ENCODE measurements around the gene CTNNA3. TPM values are rescaled to one million over a fixed set of nuclear protein-coding genes. Genes with fewer than 3 reads are reported as not detected.

The CTNNA3 gene
- total RNA-seq, 2 donors from 2014 or later: 1.6 TPM; not detected in 1

DNA sequence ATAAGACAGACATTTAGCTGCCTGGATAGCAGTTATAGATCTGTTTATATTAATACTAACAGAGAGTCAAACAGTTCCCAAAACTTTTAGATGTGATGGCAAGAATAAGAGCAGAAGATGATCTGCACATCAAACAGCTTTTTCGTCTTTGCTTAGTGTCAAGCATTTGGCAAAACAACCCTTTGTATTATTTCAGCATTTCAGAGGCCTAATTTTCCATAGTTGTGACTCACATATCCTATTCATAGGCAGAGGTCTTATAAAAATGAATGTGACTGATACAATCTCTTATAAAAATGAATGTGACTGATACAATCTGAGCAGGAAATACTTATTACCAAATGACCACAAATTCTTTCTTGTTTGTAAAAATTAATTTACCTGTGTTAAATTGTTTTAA, 699.0 kb downstream of the CTNNA3 start:
- Mint-ChIP-seq H3K27ac (no peak overlapping the region), H3K4me3 (no peak overlapping the region), H3K27me3 (peaks cover 7% of the 10 kb centered on the region), H3K4me1 (no peaks in the 10 kb centered on the region), H3K36me3 (ENCODE audit: low read depth) (no peaks in the 10 kb centered on the region)
- no peaks in the 10 kb centered on the region for H3K9me3 ChIP-seq (ENCODE audit: control insufficient read depth, low read length, poor library complexity, severe bottlenecking)
- ATAC-seq (no peak), DNase-seq (no peak)

DNA sequence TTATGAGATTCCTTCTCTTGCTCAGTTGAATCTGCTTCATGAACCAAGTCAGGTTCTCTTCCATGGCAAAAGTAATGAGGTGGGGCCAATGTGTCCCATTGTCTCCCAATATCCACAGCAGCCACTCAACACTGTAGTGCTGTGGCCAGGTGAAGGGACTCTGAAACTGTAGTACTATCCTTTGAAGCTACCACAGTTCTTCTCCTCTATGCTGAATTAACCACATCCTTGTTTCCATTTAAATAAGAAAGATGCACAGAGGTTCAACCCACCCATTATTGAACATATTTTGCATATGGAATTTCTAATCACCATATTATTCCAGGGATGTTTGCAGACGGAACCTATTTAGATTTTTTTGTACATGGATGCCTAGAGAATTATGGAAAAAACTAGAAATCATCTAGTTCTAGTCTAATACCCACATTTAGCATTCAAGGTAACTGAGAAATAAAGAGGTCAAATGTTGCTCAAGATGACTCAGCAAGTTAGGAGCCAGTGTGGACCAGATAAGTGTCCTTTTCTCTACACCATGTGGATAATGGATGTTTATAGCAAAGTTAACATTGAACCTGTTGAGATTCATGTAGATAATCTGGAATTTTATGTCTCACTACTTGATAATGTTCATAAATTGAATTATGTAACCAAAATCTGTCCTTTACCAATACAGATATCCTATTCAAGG, 705.7 kb downstream of the CTNNA3 start:
- no peak for ATAC-seq

DNA sequence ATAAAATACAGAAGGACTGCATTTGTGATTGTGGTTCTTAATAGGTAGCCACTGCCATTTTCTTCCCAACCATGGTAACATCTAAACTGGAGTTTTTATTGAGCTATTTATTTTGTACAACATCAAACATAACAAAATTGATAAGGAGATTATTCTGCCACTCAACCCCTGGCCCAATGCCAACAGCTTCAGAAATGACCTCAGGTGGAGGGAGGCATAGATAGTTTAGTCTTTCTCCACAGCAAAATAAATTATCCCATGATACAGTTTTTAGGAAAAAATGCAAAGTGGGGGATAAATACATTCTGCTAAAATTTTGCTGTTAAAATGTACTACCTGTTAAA, 712.5 kb downstream of the CTNNA3 start:
- Mint-ChIP-seq H3K27ac (no peak overlapping the region), H3K4me1 (no peaks in the 10 kb centered on the region), H3K4me3 (no peak overlapping the region), H3K27me3 (no peaks in the 10 kb centered on the region), H3K36me3 (ENCODE audit: low read depth) (no peaks in the 10 kb centered on the region)
- DNase-seq (no peak), ATAC-seq (no peak)
- H3K9me3 ChIP-seq (ENCODE audit: control insufficient read depth, low read length, poor library complexity, severe bottlenecking): no peaks in the 10 kb centered on the region

More for the DNA sequence above, 705.7 kb downstream of the CTNNA3 start:
- Mint-ChIP-seq H3K27ac (no peak overlapping the region), H3K27me3 (peaks cover 7% of the 10 kb centered on the region), H3K36me3 (ENCODE audit: low read depth) (no peaks in the 10 kb centered on the region), H3K4me3 (no peak overlapping the region), H3K4me1 (no peaks in the 10 kb centered on the region)
- H3K9me3 ChIP-seq (ENCODE audit: control insufficient read depth, low read length, poor library complexity, severe bottlenecking): no peaks in the 10 kb centered on the region
- no peak for DNase-seq

DNA sequence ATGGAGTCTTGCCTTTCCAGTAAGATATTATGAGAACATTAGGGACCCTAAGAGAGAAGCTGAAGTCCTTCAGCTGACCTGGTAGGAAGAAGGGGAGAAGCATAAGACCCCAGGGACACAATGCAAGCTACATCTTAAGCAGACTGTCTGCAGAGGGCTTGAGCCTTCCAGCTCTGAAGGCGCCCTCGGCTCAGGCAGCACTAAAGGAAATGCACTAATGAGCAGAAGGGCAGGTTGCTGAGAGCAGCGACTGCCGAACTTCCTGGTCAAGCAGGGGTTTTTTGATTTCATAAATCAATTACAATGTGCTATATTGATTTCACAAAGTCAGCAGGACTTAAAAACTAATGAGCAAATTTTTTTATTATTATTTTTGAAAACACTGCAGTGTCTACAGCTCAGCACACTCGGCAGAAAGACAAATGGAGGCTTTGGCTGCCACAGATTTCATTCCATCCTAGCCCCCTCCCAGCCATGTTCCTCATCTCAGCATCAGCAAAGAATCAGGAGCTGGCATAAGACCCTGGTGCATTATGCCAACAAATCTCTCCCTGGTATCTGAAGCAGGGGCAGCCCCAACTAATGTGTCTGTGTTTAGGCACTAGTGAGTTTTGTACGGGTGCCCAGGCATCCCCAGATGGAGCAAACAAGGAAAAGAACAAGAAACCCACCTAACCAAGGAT, 713.1 kb downstream of the CTNNA3 start:
- Mint-ChIP-seq H3K27me3 (no peaks in the 10 kb centered on the region), H3K4me3 (no peak overlapping the region), H3K27ac (no peak overlapping the region), H3K4me1 (no peaks in the 10 kb centered on the region), H3K36me3 (ENCODE audit: low read depth) (no peaks in the 10 kb centered on the region)
- no peak for ATAC-seq
- DNase-seq: no peak
- H3K9me3 ChIP-seq (ENCODE audit: control insufficient read depth, low read length, poor library complexity, severe bottlenecking): no peaks in the 10 kb centered on the region

DNA sequence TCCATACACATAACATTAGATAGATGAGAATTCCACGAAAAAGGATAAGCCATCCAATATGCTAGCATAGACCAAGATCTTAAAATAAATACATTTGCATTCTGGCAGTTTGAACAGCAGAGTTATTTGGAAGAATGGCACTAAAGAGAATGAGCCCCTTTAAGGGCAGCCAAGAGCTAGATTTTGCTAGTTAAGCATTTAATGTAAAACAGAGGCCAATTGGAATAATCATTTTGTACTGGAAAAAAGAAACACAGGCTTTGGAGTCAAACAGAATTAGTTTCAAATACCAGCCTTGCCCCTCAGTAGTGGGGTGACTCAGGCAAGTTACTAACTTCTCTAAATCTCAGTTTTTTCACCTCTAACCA, 714.0 kb downstream of the CTNNA3 start:
- no peaks in the 10 kb centered on the region for H3K4me1 Mint-ChIP-seq
- H3K4me3 Mint-ChIP-seq: no peak overlapping the region
- H3K27me3 Mint-ChIP-seq: no peaks in the 10 kb centered on the region
- no peaks in the 10 kb centered on the region for H3K9me3 ChIP-seq (ENCODE audit: control insufficient read depth, low read length, poor library complexity, severe bottlenecking)
- DNase-seq: no peak
- H3K27ac Mint-ChIP-seq: no peak overlapping the region
- ATAC-seq: no peak
- no peaks in the 10 kb centered on the region for H3K36me3 Mint-ChIP-seq (ENCODE audit: low read depth)

DNA sequence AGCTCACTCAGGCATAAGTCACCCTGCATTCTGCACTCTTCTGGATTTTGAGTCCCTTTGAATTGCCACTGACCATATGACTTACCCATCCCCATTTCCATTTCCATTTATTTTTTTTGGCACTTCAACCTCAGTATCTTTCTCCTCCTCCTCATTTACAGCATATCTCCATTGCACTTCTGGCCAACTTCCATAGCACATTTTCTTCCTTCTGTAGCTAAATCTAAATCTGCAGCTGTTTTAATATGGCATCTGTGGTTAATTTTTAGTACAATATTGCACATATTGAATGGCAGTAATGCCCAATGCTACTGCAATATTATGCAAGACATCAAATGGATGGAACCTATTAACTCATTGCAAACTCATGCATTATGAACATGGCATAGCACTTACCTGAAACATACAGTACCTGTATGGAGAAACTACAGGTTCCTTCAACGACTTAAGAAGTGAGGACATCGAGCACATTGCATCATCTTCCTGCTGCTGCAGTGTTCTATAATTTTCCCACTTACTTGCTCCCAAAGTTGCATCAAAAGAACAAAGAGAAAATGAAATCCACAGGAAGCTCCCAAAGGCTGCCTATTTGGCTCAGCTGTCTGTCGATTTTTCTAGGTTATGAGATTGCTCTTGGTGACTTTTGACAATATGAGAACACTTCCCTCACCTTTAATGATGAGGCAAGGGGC, 714.5 kb downstream of the CTNNA3 start:
- no peak overlapping the region for H3K27ac Mint-ChIP-seq
- ATAC-seq (no peak), DNase-seq (no peak)
- H3K9me3 ChIP-seq (ENCODE audit: control insufficient read depth, low read length, poor library complexity, severe bottlenecking): no peaks in the 10 kb centered on the region
- H3K27me3 Mint-ChIP-seq: no peaks in the 10 kb centered on the region
- no peaks in the 10 kb centered on the region for H3K4me1 Mint-ChIP-seq
- H3K4me3 Mint-ChIP-seq: no peak overlapping the region
- no peaks in the 10 kb centered on the region for H3K36me3 Mint-ChIP-seq (ENCODE audit: low read depth)

DNA sequence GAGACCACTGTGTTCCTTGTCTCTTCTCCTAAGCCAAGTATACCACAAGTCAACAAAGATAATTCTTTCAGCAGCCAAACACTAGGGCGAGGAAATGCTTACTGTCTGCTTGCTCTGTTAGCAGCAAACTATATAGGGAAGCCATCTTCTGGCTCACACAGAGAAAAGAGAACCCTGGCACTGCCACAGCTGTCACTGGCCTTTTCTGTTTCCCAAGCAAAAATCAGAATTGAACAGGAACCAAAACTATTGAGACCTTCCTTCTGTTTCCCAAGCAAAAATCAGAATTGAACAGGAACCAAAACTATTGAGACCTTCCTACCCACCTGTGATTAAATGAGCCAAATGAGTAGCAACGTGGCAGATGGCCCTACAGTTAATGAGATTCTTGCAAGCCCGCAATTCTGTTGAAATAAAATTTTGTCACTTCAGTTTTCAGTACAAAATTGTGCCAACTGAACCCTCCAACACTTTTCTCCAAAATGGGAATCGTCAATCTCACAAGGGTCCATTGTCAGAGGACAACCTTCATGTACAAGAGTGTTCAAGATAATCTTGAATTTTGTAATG, 715.7 kb downstream of the CTNNA3 start:
- Mint-ChIP-seq H3K4me3 (no peak overlapping the region), H3K4me1 (no peaks in the 10 kb centered on the region), H3K27me3 (no peaks in the 10 kb centered on the region), H3K27ac (no peak overlapping the region), H3K36me3 (ENCODE audit: low read depth) (no peaks in the 10 kb centered on the region)
- DNase-seq (no peak), ATAC-seq (no peak)
- no peaks in the 10 kb centered on the region for H3K9me3 ChIP-seq (ENCODE audit: control insufficient read depth, low read length, poor library complexity, severe bottlenecking)

DNA sequence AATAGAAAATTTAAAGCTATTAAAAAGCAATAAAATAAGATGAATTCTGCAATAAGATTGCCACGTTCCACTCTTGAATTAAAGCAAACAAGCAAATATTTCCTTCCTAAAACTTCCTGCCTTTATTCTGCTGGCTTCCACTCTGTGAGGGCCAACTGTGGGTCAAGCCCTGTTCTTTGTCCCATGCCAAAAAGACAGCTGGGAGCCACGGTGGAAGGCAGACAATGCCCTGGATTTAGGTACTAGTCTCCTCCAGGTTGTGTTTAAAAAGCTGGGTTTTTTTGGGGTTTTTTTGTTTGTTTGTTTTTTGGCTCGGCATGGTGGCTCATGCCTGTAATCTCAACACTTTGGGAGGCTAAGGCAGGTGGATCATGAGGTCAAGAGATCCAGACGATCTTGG, 731.0 kb downstream of the CTNNA3 start:
- DNase-seq (no peak), ATAC-seq (no peak)
- H3K9me3 ChIP-seq (ENCODE audit: control insufficient read depth, low read length, poor library complexity, severe bottlenecking): no peaks in the 10 kb centered on the region
- H3K27ac Mint-ChIP-seq: no peak overlapping the region
- H3K4me3 Mint-ChIP-seq: no peak overlapping the region
- no peaks in the 10 kb centered on the region for H3K36me3 Mint-ChIP-seq (ENCODE audit: low read depth)
- H3K27me3 Mint-ChIP-seq: peaks cover 9% of the 10 kb centered on the region
- no peaks in the 10 kb centered on the region for H3K4me1 Mint-ChIP-seq

DNA sequence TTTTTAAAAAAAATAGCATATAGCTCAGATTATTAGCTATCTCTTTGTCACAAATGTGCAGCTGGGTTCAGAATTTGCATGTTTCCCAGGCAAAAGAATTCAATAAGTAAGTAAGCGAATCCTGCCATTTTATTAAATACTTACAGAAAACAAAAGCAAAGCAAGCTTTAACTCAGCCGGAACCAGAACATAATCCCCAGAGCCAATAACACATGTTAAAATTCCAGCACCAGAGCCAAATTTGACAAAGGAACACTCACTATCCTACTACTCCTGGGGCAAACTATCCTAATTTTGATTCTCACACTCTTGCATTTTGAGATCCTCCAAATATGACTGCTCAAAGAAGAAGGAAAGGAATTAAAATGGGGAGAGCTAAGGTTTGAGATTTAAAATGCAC, 737.5 kb downstream of the CTNNA3 start:
- H3K27me3 Mint-ChIP-seq: peaks cover 7% of the 10 kb centered on the region
- DNase-seq (no peak), ATAC-seq (no peak)
- H3K36me3 Mint-ChIP-seq (ENCODE audit: low read depth): no peaks in the 10 kb centered on the region
- no peak overlapping the region for H3K4me3 Mint-ChIP-seq
- H3K9me3 ChIP-seq (ENCODE audit: control insufficient read depth, low read length, poor library complexity, severe bottlenecking): no peaks in the 10 kb centered on the region
- no peak overlapping the region for H3K27ac Mint-ChIP-seq
- no peaks in the 10 kb centered on the region for H3K4me1 Mint-ChIP-seq

DNA sequence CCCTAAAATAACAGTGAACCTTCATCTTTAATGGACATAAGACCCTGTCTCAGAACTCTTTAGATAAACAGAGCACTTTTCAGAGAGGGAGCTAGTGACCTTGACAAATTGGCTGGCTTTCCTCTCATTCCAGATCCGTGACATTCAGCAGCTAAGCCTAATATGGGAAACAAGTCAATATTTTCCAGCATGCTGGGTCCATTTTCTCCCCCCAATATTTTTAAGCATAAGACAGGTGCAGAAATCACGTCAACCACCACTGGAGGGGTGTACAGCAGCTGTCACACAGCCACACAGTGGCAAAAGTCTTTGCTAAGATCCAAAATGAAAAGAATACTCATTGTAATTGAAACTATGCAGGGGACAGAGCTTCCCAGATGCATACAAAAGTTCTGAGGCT, 744.1 kb downstream of the CTNNA3 start:
- H3K27ac Mint-ChIP-seq: no peak overlapping the region
- DNase-seq (no peak), ATAC-seq (no peak)
- no peaks in the 10 kb centered on the region for H3K36me3 Mint-ChIP-seq (ENCODE audit: low read depth)
- peaks cover 14% of the 10 kb centered on the region for H3K27me3 Mint-ChIP-seq
- no peaks in the 10 kb centered on the region for H3K9me3 ChIP-seq (ENCODE audit: control insufficient read depth, low read length, poor library complexity, severe bottlenecking)
- H3K4me1 Mint-ChIP-seq: no peaks in the 10 kb centered on the region
- no peak overlapping the region for H3K4me3 Mint-ChIP-seq

DNA sequence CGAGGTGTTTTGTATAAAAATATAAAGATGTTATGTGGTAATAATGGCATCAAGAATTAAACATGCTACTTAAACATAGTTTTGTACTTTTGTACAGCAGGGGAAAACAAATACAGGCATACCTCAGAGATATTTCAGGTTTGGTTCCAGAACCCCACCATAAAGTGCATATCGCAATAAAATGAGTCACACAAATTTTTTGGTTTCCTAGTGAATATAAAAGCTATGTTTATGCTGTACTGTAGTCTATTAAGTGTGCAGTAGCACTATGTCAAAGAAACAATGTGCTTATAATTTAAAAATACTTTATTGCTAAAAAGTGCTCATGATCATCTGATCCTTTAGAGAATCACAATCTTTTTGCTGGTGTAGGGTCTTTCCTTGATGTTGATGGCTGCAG, 752.4 kb downstream of the CTNNA3 start:
- H3K27me3 Mint-ChIP-seq: peaks cover 8% of the 10 kb centered on the region
- H3K27ac Mint-ChIP-seq: no peak overlapping the region
- H3K36me3 Mint-ChIP-seq (ENCODE audit: low read depth): no peaks in the 10 kb centered on the region
- no peaks in the 10 kb centered on the region for H3K9me3 ChIP-seq (ENCODE audit: control insufficient read depth, low read length, poor library complexity, severe bottlenecking)
- DNase-seq (no peak), ATAC-seq (no peak)
- no peak overlapping the region for H3K4me3 Mint-ChIP-seq
- H3K4me1 Mint-ChIP-seq: no peaks in the 10 kb centered on the region

DNA sequence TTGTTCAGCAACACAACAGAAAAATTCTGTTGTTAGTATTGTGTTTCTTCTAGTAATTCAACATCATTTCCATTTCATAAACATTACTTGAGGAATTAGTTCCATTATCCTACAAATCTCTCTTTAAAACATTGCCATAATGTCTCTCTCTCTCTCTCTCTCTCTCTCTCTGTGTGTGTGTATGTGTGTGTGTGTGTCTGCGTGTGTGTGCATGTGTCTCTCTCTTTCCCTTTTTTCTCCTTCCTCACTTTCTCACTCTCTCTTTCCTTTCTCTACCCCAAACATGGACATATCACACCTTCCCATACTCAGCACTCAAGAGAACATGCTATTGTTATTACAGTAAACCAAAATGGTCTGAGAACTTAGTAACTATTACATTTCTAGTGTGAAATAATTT, 753.6 kb downstream of the CTNNA3 start:
- ATAC-seq (no peak), DNase-seq (no peak)
- Mint-ChIP-seq H3K27ac (no peak overlapping the region), H3K27me3 (peaks cover 4% of the 10 kb centered on the region), H3K4me1 (no peaks in the 10 kb centered on the region), H3K36me3 (ENCODE audit: low read depth) (no peaks in the 10 kb centered on the region), H3K4me3 (no peak overlapping the region)
- no peaks in the 10 kb centered on the region for H3K9me3 ChIP-seq (ENCODE audit: control insufficient read depth, low read length, poor library complexity, severe bottlenecking)

DNA sequence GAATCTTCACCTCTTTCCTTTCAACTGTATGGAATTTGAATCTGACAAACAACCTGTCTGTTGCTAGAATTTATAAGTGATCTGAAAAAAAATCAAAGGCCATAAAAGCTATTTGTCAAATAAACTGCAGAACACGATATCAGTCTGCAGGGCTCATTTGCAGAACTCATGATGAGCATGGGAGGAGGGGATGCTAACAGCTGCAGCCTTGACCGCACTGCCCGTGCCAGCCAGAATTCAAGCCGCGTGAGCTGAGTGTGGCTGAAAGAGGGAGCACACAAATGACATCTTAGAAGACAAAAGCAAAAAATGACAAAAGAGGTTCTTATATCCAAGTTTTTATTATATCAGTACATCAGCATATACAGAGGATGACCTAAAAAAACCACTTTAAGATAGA, 754.5 kb downstream of the CTNNA3 start:
- no peak overlapping the region for H3K4me3 Mint-ChIP-seq
- H3K9me3 ChIP-seq (ENCODE audit: control insufficient read depth, low read length, poor library complexity, severe bottlenecking): no peaks in the 10 kb centered on the region
- no peaks in the 10 kb centered on the region for H3K36me3 Mint-ChIP-seq (ENCODE audit: low read depth)
- ATAC-seq: no peak
- H3K27ac Mint-ChIP-seq: no peak overlapping the region
- H3K27me3 Mint-ChIP-seq: peaks cover 7% of the 10 kb centered on the region
- no peaks in the 10 kb centered on the region for H3K4me1 Mint-ChIP-seq
- no peak for DNase-seq

Data from T-helper 17 cell (primary cell).